Fibroblast of villous mesenchyme (primary cell): ENCODE measurements around the gene EMILIN3. TPM values are rescaled to one million over a fixed set of nuclear protein-coding genes. Genes with fewer than 3 reads are reported as not detected.

Source experiments
- DNase-seq: peaks from one replicate; pipeline ENCODE4 v3.0.0-alpha.2; 2010; ENCODE audit warnings: low read depth
- H3K4me3 ChIP-seq: 2 replicates; pipeline ENCODE4 v1.5.1; 2011; ENCODE audit warnings: low read depth, mild to moderate bottlenecking, low read length
- total RNA-seq: library from RNA; depleted of rRNA; stranded (reverse); fragments of >200 nt; gene quantifications from 2 replicates; pipeline ENCODE4 v1.2.3, GENCODE V29; 2012
- TF ChIP-seq, protein P1 (sequence below): IDR thresholded peaks from 2 replicates; pipeline ENCODE4 v1.5.1; 2012; ENCODE audit warnings: low read depth, mild to moderate bottlenecking, low read length; ENCODE audit not compliant: insufficient read depth

Gene EMILIN3
- total RNA-seq, 1 donor = not detected

DNA sequence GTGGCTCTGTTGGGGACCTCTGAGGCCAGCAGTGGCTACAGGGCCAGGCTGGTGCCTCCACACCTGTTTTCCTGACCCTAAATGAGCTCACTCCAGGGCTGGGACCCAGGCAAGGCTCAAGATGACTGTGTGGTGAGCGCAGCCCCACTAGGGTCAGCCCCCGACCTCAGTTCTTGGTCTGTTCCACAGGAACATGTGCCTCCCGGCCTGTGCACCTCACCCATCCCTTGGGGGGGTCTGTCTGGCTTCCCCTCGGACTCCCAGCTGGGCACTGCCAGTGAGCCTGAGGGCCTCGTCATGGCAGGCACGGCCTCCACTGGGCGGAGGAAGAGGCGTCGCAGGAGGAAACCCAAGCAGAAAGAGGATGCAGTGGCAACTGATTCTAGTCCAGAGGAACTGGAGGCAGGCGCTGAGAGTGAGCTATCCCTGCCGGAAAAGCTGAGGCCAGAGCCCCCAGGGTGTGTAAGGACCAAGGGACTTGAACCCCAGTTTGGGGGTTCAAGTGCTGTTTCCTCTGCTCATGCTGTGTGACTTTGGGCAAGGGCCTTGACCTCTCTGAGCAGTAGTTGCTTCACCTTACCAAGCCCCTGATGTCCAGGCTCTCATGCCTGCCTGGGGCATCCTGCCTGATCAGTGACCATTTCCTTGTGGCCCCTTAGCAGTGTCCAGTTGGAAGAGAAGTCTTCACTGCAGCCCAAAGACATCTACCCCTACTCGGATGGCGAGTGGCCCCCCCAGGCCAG is 18.0 kb downstream of the EMILIN3 start:
- no peak for DNase-seq
- H3K4me3 ChIP-seq = no peak overlapping the region
- TF ChIP-seq, protein P1, sequence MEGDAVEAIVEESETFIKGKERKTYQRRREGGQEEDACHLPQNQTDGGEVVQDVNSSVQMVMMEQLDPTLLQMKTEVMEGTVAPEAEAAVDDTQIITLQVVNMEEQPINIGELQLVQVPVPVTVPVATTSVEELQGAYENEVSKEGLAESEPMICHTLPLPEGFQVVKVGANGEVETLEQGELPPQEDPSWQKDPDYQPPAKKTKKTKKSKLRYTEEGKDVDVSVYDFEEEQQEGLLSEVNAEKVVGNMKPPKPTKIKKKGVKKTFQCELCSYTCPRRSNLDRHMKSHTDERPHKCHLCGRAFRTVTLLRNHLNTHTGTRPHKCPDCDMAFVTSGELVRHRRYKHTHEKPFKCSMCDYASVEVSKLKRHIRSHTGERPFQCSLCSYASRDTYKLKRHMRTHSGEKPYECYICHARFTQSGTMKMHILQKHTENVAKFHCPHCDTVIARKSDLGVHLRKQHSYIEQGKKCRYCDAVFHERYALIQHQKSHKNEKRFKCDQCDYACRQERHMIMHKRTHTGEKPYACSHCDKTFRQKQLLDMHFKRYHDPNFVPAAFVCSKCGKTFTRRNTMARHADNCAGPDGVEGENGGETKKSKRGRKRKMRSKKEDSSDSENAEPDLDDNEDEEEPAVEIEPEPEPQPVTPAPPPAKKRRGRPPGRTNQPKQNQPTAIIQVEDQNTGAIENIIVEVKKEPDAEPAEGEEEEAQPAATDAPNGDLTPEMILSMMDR = no peak

DNA sequence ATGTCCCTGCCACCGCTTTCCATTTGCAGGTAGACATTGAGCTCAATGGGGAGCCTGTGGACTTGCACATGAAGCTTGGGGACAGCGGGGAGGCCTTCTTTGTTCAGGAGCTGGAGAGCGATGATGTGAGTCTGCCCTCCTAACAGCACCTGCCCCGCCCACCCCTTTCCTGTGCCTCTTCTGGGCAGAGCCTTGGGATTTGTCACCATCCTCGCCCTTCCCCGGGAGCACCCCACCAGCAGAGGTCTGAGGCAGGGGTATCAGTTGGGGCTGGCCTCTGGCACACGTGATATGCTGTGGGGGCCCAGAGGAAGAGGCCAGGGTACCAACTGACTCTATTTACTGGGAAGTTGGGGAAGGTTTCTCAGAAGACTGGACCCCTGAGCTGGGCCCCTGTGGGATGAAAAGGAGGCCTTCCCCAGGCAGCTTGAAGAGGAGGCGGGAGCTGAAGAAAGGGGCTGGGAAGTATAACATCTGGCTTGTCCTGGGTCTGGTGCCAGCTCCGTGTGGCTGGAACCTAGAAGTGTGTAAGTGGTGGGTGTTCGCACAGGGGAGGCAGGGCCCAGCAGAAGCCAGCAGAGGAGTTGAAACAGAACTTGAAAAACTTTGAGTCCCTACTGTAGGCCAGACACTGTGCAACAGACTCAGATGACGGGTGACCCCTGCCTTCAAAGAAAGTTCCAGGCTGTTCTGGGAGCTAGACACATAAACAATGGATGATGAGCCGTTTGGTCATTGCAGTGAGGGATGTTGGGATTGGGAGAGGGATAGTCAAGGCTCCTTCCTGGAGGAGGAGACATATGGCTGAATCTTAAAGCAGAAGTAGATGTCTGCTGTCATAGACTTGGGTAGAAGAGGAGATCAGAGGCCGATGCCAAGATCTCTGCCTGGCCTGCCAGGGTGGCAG is 18.8 kb downstream of the EMILIN3 start:
- TF ChIP-seq, protein P1 = no peak
- H3K4me3 ChIP-seq = no peak overlapping the region
- DNase-seq = no peak

DNA sequence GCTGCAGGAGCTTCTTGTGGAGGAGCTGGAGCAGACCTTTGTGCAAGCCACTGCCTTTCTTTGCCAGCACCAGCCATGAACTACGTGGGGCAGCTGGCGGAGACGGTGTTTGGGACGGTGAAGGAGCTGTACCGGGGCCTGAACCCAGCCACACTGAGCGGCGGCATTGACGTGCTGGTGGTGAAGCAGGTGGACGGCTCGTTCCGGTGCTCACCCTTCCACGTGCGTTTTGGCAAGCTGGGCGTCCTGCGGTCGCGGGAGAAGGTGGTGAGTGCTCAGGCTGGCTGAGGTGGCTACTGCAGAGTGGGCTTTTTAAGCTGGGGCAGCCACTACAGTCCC is 20.9 kb downstream of the EMILIN3 start:
- H3K4me3 ChIP-seq = no peak overlapping the region
- DNase-seq = no peak
- TF ChIP-seq, protein P1 = no peak

DNA sequence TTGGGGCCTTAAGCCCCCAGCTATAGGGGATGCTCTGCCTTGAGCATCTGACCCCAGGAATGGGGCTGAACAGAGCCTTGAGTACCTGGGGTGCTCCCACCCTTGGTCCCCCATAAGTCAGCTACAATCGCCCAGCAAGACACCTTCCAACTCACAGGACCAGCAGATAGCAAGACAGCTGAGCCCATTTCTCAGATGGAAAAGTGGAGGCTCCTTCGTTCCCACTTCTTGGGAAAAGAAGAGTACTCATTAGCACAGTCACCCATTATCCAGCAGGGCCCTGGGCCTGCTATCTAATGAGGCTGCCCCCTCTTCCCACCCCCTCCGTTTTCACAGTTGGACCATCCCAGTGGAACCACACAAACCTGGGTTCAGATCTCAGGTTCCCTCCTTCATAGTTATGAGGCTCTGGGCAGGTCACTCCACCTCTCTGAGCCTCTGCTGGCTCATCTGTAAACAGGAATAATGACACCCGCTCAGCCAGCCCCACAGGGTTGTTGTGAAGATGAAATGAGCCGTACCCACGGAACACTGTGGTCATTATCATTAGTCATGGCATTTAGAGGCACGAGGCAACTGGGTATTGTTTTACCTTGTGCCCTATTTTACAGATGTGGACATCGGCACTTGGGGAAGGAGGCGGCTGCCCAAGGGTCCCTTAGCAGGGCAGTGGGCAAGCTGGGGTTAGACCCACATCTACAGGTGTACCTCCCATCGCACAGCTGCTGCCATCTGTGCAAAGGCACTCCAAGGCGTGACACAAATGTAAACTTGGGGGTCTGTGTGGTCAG is 21.5 kb downstream of the EMILIN3 start:
- TF ChIP-seq, protein P1 = no peak
- DNase-seq = no peak
- H3K4me3 ChIP-seq = no peak overlapping the region

DNA sequence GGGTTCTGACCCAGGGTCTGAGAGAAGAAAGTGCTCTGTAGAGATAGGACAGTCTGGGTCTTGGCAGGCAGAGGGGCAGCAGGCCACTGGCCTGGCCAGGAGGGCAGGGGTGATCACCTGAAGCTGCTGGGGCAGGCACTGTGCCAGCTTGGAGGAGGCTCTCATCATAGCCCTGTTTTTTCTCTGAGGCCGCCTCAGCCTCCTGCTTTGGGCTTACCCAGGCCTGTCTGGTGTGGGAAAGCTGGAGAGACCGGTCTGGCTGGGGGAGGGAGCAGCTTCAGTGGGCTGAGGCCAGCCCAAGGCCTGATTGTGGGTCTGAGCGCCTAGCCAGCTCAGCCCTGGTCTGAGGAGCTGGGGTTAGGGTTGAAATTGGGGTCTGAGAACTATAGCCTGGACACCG is 22.1 kb downstream of the EMILIN3 start:
- TF ChIP-seq, protein P1 = no peak
- no peak overlapping the region for H3K4me3 ChIP-seq
- DNase-seq = no peak

DNA sequence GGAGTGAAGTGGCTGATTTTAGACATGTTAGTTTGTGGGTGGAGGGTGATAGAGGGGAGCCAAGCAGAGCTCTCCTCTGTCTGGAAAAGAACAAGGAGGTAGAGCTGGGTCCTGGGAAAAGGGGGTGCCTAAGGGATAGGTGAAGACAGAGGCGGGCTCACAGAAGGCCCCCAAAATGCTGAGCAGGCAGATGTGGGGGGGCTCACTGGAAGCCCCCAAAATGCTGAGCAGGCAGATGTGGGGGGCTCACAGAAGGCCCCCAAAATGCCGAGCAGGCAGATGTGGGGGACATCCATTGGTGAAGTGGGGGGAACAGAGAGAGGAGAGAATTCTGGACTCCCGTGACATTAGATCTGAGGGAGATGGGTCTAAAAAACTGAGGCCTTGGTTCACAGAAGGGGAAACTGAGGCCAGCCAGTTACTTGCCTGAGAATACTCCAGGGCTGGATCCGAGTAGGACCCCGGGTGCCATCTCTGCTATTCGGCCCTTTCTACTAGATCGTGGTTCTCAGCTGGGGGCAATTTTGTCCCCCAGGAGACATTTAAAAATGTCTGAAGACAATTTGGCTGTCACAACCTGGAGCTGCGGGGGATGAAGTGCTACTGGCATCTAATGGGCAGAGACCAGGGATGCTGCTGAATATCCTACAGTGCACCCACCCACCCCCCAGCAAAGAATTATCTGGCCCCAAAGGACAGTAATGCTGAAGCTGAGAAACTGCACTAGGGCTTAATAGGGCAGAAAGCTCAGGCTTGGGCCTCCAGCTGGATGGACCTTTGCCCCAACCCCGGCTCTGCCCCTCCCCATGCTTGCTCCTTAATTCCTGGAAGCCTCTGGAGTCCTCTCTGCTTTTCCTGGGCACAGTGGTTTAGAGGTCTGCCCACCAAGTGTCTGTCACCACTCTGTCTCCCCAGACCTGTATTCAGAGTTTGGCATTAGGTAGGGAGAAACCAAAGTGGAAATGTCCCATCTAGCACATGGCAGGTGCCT is 23.8 kb downstream of the EMILIN3 start:
- TF ChIP-seq, protein P1 = no peak
- H3K4me3 ChIP-seq = no peak overlapping the region
- no peak for DNase-seq
